B cell (primary cell): ENCODE results near the gene C17orf114.

ENCODE experiments used
- CTCF ChIP-seq: fragments of 200-600 bp; IDR thresholded peaks from one replicate; pipeline ENCODE4 v1.8.0; 2022; ENCODE audit warnings: antibody characterized with exemption, mild to moderate bottlenecking
- EZH2 ChIP-seq: IDR thresholded peaks from 2 replicates; pipeline ENCODE4 v1.6.1; 2012; ENCODE audit warnings: borderline replicate concordance, low read depth, mild to moderate bottlenecking, moderate library complexity, low read length; ENCODE audit not compliant: insufficient read depth, poor library complexity, severe bottlenecking

GRCh38 chr17:4807605-4808377 is 5.7 kb upstream of the C17orf114 start:
- TF ChIP-seq CTCF, result no peak
- no peak for TF ChIP-seq EZH2
